T-helper 2 cell treated with Interferon-gamma antibody and Interleukin-4, amounts not matched to agents 5 μg/mL and 100 μg/mL, for 36 hours (primary cell): Measurements from ENCODE around the gene PCNX4.

Experiments used
- DNase-seq: peaks from one replicate; pipeline ENCODE4 v3.0.0; 2021; ENCODE audit warnings: low spot score
- H3K27ac Mint-ChIP-seq: one replicate; pipeline ENCODE4 v1.8.0; 2021; ENCODE audit warnings: mild to moderate bottlenecking, mixed read lengths
- H3K27me3 Mint-ChIP-seq: one replicate; pipeline ENCODE4 v1.8.0; 2021; ENCODE audit warnings: low read depth, mixed read lengths
- H3K36me3 Mint-ChIP-seq: one replicate; pipeline ENCODE4 v1.8.0; 2021; ENCODE audit warnings: low read depth, mixed read lengths
- H3K4me1 Mint-ChIP-seq: one replicate; pipeline ENCODE4 v1.8.0; 2021; ENCODE audit warnings: low read depth, mixed read lengths
- H3K4me3 Mint-ChIP-seq: one replicate; pipeline ENCODE4 v1.8.0; 2022; ENCODE audit warnings: mild to moderate bottlenecking, moderate library complexity, mixed read lengths
- H3K9me3 Mint-ChIP-seq: one replicate; pipeline ENCODE4 v1.8.0; 2021; ENCODE audit warnings: mixed read lengths

PCNX4 gene

GRCh38 chr14:60214415-60215126 is 122.8 kb downstream of the PCNX4 start:
- Mint-ChIP-seq H3K4me1 (no peaks in the 10 kb centered on the region), H3K9me3 (no peaks in the 10 kb centered on the region), H3K36me3 (no peaks in the 10 kb centered on the region), H3K4me3 (no peak overlapping the region), H3K27ac (no peak overlapping the region), H3K27me3 (peaks cover 2% of the 10 kb centered on the region)
- DNase-seq = no peak

- no peak for DNase-seq
- Mint-ChIP-seq H3K27me3 (peaks cover 2% of the 10 kb centered on the region), H3K9me3 (no peaks in the 10 kb centered on the region), H3K36me3 (no peaks in the 10 kb centered on the region), H3K4me3 (no peak overlapping the region), H3K4me1 (no peaks in the 10 kb centered on the region), H3K27ac (no peak overlapping the region)
Measured at GRCh38 chr14:60215127-60215444, 123.4 kb downstream of the PCNX4 start.

- Mint-ChIP-seq H3K4me1 (no peaks in the 10 kb centered on the region), H3K36me3 (no peaks in the 10 kb centered on the region), H3K27ac (no peak overlapping the region), H3K4me3 (no peak overlapping the region), H3K27me3 (peaks cover 2% of the 10 kb centered on the region), H3K9me3 (no peaks in the 10 kb centered on the region)
- DNase-seq = no peak
Measured at GRCh38 chr14:60215520-60216420, 124.0 kb downstream of the PCNX4 start.

GRCh38 chr14:60217713-60218112 is 126.0 kb downstream of the PCNX4 start:
- Mint-ChIP-seq H3K36me3 (no peaks in the 10 kb centered on the region), H3K4me3 (no peak overlapping the region), H3K27me3 (no peaks in the 10 kb centered on the region), H3K9me3 (no peaks in the 10 kb centered on the region), H3K27ac (no peak overlapping the region), H3K4me1 (no peaks in the 10 kb centered on the region)
- no peak for DNase-seq
